HG02973 (cell line): ENCODE data around the gene OR5AN1.

Experiments
- ATAC-seq: cut with Tn5 transposase; IDR thresholded peaks from one replicate; pipeline ENCODE4 v1.9.1; 2021; ENCODE audit warnings: moderate library complexity; ENCODE audit not compliant: unreplicated experiment

The OR5AN1 gene

GRCh38 chr11:59418156-59418555 lies 59.5 kb downstream of the OR5AN1 start:
- no peak for ATAC-seq
